ENCODE data around the gene DRAM1. TPM values are rescaled to one million over a fixed set of nuclear protein-coding genes. Genes with fewer than 3 reads are reported as not detected.

DRAM1 gene
- total and polyA plus RNA-seq, 9 of the 15 experiments (the other 6 are each of a cell fraction or from before 2014, with no cell fraction given): 1.4 to 4.3 (median 2.7) TPM

DNA sequence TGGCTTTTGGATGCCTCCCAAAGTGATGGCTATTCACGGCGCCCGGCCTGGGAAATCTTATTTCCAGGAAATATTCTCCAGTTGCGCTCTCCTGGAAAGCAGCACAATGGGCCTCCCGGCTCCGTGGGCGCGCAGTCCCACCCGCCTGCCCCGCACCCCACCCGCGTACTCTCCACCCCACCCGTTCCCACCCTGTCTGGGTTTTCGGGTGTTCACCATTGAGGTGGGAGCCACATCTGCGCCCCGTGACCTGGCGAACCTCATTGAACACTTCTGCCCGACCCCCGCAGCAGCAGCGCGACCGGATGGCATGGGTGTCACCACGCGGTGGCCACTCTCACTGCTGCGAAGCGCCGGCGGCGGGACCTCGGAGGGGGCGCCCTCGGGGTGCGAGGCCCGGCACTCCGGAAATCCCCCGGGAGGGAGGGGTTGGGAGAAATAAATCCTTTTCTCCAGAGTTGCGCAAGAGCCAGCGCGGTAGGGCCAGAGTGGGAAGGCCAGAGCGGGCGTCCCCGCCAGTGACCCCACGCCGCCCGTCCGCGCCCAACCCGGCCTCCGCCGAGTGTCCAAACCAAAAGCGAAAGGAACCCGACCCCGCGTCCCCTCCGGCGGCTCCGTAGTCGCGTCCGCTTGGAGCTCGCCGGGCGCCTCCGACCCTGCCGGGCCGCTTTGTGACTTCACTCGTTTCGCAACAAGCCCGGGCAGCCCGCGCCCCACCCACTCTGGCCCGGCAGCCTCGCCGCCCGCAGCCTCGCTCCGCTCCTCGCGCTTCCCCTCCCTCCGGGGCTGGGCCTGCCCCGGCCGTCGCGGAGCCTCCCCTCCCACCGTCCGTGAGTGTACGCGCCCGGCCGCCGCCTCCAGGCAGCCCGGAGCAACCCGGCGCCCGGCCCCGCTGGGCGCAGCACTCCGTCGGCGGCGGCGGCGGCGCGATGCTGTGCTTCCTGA, at the start of gene DRAM1 (continued):
- TF ChIP-seq, protein P1, sequence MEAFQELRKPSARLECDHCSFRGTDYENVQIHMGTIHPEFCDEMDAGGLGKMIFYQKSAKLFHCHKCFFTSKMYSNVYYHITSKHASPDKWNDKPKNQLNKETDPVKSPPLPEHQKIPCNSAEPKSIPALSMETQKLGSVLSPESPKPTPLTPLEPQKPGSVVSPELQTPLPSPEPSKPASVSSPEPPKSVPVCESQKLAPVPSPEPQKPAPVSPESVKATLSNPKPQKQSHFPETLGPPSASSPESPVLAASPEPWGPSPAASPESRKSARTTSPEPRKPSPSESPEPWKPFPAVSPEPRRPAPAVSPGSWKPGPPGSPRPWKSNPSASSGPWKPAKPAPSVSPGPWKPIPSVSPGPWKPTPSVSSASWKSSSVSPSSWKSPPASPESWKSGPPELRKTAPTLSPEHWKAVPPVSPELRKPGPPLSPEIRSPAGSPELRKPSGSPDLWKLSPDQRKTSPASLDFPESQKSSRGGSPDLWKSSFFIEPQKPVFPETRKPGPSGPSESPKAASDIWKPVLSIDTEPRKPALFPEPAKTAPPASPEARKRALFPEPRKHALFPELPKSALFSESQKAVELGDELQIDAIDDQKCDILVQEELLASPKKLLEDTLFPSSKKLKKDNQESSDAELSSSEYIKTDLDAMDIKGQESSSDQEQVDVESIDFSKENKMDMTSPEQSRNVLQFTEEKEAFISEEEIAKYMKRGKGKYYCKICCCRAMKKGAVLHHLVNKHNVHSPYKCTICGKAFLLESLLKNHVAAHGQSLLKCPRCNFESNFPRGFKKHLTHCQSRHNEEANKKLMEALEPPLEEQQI (IDR thresholded peaks at IDR 0.05): no peak
- TF ChIP-seq, protein P2, sequence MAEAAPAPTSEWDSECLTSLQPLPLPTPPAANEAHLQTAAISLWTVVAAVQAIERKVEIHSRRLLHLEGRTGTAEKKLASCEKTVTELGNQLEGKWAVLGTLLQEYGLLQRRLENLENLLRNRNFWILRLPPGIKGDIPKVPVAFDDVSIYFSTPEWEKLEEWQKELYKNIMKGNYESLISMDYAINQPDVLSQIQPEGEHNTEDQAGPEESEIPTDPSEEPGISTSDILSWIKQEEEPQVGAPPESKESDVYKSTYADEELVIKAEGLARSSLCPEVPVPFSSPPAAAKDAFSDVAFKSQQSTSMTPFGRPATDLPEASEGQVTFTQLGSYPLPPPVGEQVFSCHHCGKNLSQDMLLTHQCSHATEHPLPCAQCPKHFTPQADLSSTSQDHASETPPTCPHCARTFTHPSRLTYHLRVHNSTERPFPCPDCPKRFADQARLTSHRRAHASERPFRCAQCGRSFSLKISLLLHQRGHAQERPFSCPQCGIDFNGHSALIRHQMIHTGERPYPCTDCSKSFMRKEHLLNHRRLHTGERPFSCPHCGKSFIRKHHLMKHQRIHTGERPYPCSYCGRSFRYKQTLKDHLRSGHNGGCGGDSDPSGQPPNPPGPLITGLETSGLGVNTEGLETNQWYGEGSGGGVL (CRISPR knock-in tag; IDR thresholded peaks at IDR 0.05): no peak
- TF ChIP-seq CBFB (CRISPR knock-in tag; IDR thresholded peaks at IDR 0.05) (no peak), EWSR1 (IDR thresholded peaks at IDR 0.05; ENCODE audit: borderline replicate concordance, low read depth, partially characterized antibody) (no peak), ZNF174 (CRISPR knock-in tag; IDR thresholded peaks at IDR 0.05) (no peak), HDAC6 (IDR thresholded peaks at IDR 0.05; ENCODE audit: low read depth, low read length) (no peak), SMARCB1 (IDR thresholded peaks at IDR 0.05; ENCODE audit: insufficient read length, low read depth) (no peak), NCOR1 (IDR thresholded peaks at IDR 0.05) (no peak)
- TF ChIP-seq, protein P3, sequence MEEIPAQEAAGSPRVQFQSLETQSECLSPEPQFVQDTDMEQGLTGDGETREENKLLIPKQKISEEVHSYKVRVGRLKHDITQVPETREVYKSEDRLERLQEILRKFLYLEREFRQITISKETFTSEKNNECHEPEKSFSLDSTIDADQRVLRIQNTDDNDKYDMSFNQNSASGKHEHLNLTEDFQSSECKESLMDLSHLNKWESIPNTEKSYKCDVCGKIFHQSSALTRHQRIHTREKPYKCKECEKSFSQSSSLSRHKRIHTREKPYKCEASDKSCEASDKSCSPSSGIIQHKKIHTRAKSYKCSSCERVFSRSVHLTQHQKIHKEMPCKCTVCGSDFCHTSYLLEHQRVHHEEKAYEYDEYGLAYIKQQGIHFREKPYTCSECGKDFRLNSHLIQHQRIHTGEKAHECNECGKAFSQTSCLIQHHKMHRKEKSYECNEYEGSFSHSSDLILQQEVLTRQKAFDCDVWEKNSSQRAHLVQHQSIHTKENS (CRISPR knock-in tag; IDR thresholded peaks at IDR 0.05): no peak

Measured in K562 (cell line).